SKM-1 treated with dmso at 0.1 percent for 144 hours (cell line): ENCODE results near the gene GNPTAB.
A peak's percentile ranks its signal among the peaks of the same experiment; 100 is the strongest.
"Not testable (repeated sequence)": the region's sequence is repeated elsewhere in the genome, so short reads cannot be mapped to it uniquely, and the experiment has no call there.

Source experiments
- DNase-seq: peaks from one replicate; lab custom pipeline; 2025; ENCODE audit not compliant: unreplicated experiment; lab: John Stamatoyannopoulos, UW

GNPTAB gene

DNA sequence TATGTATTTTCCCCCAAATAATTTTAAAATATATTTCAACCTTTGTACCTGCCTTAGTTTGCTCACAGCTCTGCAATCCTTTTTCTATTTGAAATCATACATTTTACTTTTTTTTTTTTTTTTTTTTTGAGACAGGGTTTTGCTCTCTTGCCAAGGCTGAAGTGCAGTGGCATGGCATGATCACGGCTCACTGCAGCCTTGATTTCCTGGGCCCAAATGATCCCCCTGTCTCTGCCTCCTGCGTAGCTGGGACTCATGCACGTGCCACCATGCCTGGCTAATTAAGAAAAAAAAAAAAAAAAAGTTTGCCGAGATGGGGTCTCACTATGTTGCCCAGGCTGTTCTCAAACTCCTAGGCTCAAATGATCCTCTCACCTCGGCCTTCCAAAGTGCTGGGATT is 90.2 kb downstream of the GNPTAB start:
- DNase-seq, result no peak

DNA sequence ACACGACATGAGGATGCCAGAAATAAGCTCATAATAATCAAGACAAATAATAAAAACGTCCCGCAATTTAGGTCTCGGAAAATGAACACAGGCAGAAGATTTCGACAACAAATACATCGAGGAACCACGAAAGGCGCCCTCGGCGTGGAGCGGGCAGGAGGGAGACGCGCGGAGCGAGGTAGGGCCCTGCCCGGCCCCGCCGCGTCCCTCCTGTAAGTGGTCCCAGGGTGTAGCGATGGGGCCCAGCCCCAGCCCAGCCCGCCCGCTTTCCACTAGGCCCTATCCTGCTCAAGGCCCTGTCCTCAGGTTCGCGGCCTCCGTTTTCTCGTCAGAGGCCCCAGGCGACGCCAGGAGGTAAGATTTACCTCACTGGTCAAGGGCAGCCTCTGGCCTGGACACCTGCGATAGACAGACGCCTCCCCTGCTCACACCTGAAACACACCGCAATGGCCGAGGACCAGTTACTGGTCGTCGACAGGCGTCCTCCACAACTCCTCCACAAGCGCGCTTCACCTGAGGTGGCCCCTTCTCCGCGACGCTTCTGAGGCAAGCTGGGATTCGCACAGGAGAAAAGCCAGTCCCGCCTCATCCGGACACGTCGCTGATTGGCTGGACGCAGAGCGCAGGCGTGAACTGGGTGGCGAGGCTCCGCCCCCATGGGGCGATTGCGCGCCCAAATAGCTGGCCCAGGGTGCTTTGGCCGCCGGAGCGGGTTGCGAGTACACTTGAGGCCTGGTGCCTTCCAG is 91.7 kb downstream of the GNPTAB start, which contains the start of gene SYCP3:
Gene SYCP3 (minus strand): TSS at position 543 of the 746 bp plus-strand sequence. CDS start 1,527 bp downstream, outside the sequence.
- no peak for DNase-seq

DNA sequence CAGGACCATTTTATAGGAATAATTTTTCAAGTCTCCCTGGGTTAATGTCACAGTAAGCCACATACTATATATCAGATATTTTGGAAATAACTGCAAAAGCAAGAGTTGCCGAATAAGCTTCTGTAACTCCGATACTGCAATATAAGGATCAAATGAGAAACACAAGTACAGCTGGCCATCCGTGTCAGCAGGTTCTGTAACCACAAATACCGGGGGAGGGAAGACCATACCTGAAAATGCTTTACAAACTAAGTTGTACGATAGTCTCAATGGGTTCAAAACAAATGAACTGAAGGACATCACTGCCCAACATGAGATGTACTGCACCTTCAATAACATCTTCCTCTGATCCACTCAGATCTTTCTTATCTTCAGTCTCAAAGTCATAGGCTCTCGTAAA is 93.3 kb downstream of the GNPTAB start:
- no peak for DNase-seq

DNA sequence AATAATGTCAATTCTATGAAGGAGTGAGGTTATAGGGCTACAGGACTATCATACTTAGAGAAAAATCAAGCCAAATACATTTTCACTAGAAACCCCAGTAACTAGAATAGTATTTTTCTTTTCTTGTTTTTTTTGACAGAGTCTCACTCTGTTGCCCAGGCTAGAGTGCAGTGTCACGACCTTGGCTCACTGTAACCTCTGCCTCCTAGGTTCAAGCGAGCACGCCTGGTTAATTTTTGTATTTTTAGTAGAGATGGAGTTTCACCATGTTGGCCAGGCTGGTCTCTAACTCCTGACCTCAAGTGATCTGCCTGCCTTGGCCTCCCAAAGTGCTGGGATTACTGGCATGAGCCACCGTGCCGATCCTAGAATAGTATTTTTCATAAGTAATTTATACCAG is 96.3 kb downstream of the GNPTAB start:
- DNase-seq, result not testable (repeated sequence)

DNA sequence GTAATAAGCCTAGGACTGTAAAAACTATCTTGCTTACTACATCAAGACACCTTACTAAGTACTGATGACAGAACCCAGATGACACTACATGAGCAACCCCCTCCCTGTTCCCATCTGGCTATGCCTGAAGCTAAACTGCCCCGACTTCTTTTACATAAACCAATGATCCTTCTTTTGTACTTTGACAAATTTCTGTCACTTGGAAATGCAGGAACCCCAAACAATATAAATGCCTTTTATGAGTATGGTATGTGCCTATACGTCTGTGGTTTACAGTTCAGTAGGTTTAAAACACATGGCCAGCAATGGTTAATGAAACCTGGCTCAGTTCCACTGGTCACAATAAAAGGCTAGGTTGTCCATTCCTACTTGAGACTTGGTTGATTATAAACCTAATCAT is 97.6 kb downstream of the GNPTAB start:
- no peak for DNase-seq

DNA sequence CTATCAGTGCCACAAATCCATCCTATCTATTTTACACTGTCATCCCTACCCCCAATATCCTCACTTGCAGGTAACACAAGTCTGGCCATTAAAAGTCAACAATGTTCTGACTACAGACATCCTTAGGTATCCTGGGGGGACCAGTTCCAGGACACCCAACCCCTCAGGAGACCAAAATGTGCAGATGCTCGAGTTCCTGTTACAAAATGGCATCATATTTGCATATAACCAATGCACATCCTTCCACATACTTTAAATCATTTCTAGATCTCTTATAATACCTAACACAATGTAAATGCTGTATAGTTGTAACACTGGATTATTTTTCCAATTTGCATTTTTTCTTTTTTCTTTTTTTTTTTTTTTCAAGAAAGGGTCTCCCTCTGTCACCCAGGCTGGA is 98.4 kb downstream of the GNPTAB start:
- no peak for DNase-seq

DNA sequence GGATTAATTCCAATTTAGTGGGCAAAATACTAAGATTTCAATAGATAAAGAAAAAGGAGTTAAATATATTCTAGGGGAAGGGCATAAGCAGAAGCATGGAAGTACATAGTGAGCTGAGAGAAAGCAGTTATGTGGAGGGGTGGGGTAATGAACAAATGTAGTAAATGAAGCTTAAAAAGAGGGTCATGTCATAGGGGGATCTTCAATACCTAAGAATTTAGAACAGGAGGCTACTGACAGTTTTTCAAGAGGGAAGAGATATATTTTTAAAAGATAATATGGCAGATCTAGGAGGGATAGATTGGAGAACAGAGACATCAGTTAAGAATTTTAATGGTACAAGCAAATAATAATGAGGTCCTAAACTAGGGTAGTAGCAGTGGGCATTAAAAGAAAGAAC is 100.9 kb downstream of the GNPTAB start:
- DNase-seq, result no peak

DNA sequence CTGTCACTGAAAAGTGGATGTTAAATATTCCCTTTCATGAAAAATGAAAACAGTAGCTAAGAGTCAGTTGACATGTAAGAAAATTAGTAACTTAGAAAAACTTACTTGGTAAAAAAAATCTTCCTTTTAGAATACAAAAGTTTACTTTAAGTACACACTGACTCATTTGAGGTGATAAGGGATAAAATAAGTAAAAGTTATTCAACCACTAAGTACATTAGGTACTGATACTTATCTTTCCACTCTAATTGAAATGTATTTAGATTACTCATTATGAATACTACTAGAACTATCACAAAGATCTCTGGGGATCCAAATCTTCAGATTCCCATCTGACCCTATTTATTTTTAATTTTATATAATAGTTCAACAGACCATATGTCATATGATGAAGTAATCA is 103.7 kb downstream of the GNPTAB start:
- no peak for DNase-seq

DNA sequence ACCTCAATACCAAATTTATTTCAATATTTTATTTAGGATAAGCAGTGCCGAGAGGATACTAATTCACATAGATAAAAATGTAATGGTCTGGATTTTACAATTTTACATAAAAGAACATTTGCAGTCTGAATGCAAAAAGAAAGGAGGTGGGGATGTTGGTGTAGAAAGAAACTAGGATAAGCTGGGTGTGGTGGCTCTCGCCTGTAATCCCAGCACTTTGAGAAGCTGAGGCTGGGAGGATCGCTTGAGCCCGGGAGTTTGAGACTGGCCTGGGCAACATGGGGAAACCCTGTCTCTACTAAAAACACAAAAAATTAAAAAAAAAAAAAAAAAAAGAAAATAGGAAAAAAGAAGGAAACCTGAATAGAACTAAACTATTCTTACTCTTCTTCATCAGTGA is 108.4 kb downstream of the GNPTAB start:
- DNase-seq, result no peak

DNA sequence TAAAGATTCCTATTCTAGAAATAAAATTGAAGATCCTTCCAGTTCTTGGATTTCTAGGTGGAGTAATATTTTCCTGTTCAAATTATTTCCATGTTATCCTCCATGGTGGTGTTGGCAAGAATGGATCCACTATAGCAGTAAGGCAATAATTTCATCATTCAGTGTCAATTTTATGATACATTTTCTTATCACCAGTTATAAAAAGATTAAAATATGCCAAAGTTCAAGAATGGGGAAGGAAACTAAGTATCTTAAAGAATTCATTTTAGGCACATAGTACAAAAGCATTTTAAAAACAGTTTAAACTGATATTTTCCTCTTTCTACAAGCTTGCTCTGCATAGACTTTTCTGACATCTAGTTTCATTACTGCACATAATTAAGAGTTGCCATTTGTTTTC is 110.6 kb downstream of the GNPTAB start:
- no peak for DNase-seq

DNA sequence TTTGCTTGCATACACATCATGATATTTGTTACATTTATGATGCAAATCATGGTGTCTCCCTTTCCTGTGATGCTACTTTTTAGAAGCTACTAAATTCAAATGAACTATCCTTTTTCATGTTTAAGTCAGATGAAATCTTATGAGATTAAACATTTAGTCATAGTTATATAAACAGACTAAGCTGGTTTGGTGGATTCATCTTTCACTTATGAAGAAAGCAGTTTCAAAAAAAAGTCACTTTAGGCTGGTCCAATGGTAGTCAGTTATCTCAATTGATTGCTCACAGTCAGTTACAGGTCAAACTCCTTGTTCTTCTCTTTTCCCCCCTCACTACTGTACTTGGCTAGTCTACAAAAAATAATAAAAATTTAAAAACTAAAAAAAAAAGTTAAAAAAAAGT is 111.2 kb downstream of the GNPTAB start:
- DNase-seq, result no peak

DNA sequence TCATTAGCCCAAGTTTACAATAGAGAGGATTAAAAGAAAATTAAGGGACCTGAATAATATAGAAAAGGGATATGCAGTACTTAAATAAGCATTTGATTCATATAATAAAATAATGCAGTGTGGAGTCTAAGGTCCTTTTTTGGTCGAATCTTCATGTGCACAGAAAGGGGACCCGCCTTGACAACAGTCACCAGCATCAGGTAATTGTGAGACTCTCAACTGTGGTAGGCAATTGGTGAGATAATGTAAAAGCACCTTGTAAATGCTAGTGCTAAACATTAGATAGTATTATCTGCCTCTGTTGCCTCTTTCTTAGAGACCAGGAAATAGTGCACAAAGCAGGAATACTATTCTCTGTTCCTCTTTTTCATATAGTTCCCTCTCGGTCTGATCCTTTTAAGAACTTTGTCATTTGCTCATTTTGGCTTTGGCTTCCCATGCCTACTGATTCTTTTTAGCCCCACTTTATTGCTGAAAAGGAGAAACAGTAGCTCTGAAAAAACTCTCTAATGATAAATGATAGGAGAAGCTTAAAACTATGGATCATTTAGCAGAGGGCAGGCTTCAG is 115.8 kb downstream of the GNPTAB start:
- peak; percentile 0 for DNase-seq

DNA sequence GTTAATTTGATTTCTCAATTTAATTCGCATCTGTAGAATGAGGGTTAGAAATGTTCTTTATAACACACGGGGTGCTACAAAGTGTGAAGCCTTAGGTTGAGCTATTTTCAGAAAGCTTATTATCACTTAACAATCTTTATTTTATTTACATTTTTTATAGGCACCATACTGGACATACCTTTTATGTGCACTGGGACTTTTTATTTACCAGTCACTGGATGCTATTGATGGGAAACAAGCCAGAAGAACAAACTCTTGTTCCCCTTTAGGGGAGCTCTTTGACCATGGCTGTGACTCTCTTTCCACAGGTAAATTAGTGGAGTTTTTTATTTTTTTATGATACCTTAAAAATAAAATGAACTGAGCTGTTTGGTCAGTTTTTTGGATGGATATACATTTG is 116.8 kb downstream of the GNPTAB start:
- DNase-seq, result no peak

DNA sequence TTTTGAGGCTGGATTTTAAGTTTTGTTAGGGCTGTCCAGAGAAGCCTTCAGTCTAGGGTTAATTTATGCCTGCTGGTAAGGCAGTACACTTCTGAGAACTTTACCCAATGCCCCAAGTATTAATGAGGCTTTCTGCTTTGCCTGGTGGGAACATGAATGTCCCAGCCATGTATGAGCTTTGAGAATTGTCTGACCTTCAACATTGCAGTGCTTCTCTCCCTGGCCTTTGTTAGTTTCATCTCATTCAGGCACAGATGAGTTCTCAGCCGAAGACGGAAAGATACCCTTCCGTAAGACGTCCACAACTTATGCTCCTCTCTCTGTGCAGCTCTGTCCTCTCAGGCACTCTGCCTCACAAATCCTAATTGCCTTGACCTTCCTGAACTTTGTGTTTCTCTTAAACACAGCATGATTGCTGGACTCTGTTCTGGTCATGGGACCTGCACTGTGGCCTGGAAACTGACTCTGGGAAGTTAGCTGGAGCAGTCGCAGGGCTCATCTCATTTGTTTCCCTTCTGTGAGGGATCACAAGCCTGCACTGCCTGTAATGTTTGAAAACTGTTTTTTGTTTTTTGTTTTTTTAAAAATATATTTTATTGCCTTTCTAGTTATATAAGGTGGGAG is 117.6 kb downstream of the GNPTAB start:
- DNase-seq, result no peak

DNA sequence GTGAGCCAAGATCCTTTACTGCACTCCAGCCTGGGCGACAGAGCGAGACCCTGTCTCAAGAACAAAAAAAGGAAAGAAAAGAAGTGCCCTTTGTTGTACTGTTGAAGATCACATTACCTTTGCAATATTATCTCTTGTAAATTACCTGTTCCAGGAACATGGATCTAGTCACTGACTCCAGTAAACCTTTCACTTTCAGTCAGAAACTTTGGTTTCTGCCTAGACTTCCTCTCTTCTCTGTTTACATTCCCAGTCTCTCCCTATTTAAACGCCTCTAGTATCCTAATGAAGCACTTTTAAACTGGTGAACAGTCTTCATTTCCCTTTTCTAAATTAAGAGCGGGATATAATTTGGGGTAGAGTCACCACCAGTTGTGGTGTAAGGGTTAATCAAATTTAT is 120.5 kb downstream of the GNPTAB start:
- DNase-seq, result no peak

DNA sequence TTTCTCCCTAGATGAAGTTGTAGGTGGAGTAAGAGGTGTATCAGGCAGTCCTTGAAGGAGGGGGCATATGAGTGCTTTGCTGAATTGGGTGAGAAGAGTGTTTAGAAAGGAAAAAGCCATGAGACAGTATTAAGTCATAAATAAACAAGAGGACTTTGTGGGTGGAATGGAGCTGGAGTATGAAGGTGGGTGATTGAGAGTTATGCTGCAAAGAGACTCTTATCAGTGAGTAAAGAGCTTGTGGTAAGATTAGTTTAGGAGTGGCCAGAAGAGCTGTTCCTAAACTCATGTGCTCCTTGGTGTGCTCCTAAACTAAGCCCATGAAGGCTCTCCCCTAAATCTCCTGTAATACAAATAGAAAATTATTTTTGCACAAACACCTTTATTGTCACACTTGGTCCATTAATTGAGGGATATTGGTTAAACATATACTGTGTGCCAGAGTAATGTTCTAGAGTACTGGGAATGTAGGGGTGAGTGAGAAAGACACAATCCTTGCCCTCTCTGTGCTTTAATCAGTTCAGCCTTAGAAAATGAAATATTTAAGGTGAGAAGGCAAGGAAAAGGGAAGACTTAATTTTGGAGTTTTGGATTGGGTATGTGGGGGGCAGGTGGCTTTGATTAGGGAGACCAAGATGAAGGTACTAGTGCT is 123.5 kb downstream of the GNPTAB start:
- DNase-seq, result no peak

DNA sequence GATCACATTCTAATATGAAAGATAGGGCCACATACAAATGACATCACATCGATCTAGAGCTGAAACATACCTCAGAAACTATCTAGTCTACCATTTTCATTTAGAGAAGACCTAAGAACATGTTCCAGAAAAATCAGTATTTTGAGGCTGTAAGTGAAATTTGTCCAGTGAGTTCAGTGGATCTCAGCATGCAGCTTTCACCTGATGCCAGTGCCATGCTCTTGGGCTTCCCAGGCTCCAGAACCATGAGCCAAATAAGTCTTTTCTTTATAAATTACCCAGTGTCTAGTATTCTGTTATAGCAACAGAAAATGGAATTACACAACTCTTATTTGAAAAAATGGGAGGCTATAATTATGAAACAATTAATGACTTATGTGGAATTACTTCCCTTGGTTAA is 124.4 kb downstream of the GNPTAB start:
- DNase-seq, result no peak

DNA sequence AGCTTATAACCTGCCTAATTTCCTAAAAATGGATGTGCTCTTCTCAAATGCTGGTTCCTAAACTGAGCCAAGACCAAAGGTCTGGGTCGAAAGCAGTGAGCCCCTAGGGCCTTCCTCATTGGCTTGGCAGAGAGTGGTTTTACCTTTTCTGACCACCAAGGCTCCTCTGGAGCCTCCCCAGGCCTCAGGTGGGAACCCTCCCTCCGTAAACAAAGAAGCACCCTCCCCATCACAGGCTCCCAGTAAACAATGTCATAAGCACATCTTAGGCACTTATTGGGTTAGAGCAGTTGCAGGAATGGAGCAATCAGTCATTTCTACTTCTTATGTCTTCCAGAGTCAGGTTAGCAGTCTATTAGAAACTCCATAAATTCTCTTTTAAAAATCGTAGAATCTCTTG is 127.3 kb downstream of the GNPTAB start:
- DNase-seq, result no peak

DNA sequence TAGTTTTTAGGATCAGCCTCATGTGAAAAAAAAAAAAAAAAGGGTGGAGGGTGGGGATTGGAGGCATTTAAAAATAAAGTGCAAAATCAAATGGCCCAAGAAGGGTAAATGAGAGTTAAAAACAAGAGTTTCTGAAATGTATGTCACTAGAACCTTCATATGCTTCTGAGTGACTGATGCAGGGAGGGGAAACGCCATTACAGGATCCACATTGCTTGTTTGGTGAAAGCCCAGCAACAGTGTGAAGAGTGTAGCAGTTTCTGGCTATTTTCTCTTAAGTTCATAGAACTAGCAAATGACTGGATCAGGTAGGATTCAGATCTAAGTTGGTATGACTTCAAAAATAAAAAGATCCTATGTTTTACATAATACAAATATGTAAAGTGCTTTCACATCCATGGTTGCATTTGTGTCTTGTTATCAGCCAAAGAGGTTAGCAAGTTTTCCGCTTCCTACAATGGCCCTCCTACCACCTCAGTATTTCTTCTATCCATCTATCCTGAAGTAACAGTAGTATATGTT is 130.4 kb downstream of the GNPTAB start:
- no peak for DNase-seq

DNA sequence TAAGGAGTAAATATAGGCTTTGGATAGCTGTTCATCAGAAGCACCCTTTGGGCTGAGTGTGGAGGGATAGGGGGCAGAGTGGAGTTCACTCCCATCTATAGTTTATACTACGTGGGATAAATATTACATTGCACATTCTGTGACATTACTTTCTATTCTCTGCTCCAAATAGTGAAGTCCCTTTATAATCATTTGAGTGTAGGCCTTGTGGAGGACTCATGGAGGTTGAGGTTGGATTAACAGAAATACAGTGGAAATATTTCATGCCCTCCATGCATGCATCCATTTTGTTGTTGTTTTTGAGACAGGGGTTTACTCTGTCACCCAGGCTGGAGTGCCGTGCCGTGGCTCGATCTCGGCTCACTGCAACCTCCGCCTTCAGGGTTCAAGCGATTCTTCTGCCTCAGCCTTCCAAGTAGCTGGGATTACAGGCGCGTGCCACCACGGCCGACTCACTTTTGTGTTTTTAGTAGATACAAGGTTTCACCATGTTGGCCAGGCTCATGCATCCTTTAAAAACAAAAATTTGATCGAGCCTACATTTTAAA is 131.9 kb downstream of the GNPTAB start:
- DNase-seq, result no peak
